GM23248 (cell line): ENCODE data around the gene IL13RA1. TPM values are rescaled to one million over a fixed set of nuclear protein-coding genes. Genes with fewer than 3 reads are reported as not detected.

Source experiments
- DNase-seq: peaks from one replicate; pipeline ENCODE4 v3.0.0-alpha.2; 2015
- H2AFZ ChIP-seq: fragments of 200-600 bp; sonication (generic); 2 replicates; pipeline ENCODE4 v1.6.1; 2016; ENCODE audit warnings: antibody characterized with exemption
- H3F3A ChIP-seq: fragments of 200-600 bp; sonication (generic); 2 replicates; pipeline ENCODE4 v1.6.1; 2016; ENCODE audit warnings: mild to moderate bottlenecking, antibody characterized with exemption, mixed run types; ENCODE audit not compliant: insufficient read depth
- H3K27ac ChIP-seq: fragments of 200-600 bp; sonication (generic); 2 replicates; pipeline ENCODE4 v1.5.1; 2016; ENCODE audit warnings: mild to moderate bottlenecking
- H3K27me3 ChIP-seq: fragments of 200-600 bp; sonication (generic); replicated peaks from 2 replicates; pipeline ENCODE4 v1.6.1; 2016; ENCODE audit warnings: mild to moderate bottlenecking; ENCODE audit not compliant: insufficient read depth
- H3K36me3 ChIP-seq: fragments of 200-600 bp; sonication (generic); 2 replicates; pipeline ENCODE4 v1.6.1; 2016; ENCODE audit warnings: low read depth, mild to moderate bottlenecking
- H3K4me1 ChIP-seq: fragments of 200-600 bp; sonication (generic); 2 replicates; pipeline ENCODE4 v1.6.1; 2016; ENCODE audit warnings: mild to moderate bottlenecking; ENCODE audit not compliant: insufficient read depth
- H3K4me2 ChIP-seq: fragments of 200-600 bp; sonication (generic); one replicate; pipeline ENCODE4 v1.6.1; 2016; ENCODE audit warnings: mild to moderate bottlenecking; ENCODE audit not compliant: unreplicated experiment
- H3K4me3 ChIP-seq: fragments of 200-600 bp; sonication (generic); 2 replicates; pipeline ENCODE4 v1.5.1; 2016; ENCODE audit warnings: mild to moderate bottlenecking
- H3K79me2 ChIP-seq: fragments of 200-600 bp; sonication (generic); 2 replicates; pipeline ENCODE4 v1.6.1; 2016; ENCODE audit warnings: mild to moderate bottlenecking; ENCODE audit not compliant: insufficient read depth
- H3K9ac ChIP-seq: fragments of 200-600 bp; sonication (generic); 2 replicates; pipeline ENCODE4 v1.6.1; 2016; ENCODE audit warnings: mild to moderate bottlenecking
- H3K9me2 ChIP-seq: fragments of 200-600 bp; sonication (generic); 2 replicates; pipeline ENCODE4 v1.6.1; 2016; ENCODE audit warnings: mixed run types, mild to moderate bottlenecking, moderate library complexity; ENCODE audit not compliant: insufficient read depth
- H3K9me3 ChIP-seq: fragments of 200-600 bp; sonication (generic); one replicate; pipeline ENCODE4 v1.6.1; 2017; ENCODE audit warnings: low read depth
- H4K20me1 ChIP-seq: fragments of 200-600 bp; sonication (generic); 2 replicates; pipeline ENCODE4 v1.6.0; 2016; ENCODE audit not compliant: insufficient read depth
- EZH2 ChIP-seq: fragments of 200-600 bp; sonication (generic); IDR thresholded peaks from 2 replicates; pipeline ENCODE4 v1.6.1; 2018; ENCODE audit warnings: antibody characterized with exemption, mild to moderate bottlenecking; ENCODE audit not compliant: insufficient read depth, poor library complexity, severe bottlenecking
- EZH2phosphoT487 ChIP-seq: fragments of 200-600 bp; sonication (generic); IDR thresholded peaks from 2 replicates; pipeline ENCODE4 v1.6.1; 2018; ENCODE audit warnings: antibody characterized with exemption, moderate library complexity, mild to moderate bottlenecking, low read depth; ENCODE audit not compliant: insufficient read depth
- WGBS, 2 experiments: methylation state at CpG; one replicate each; pipeline ENCODE4 v1.1.6; 2015 to 2017; ENCODE audit warnings: low lambda C conversion rate in 2 of 2, low coverage in 1 of 2; ENCODE audit errors: missing lambda C conversion rate in 2 of 2; 5-methylcytosine and 5-hydroxymethylcytosine counted together
- in situ Hi-C: fragments of 300-500 bp; cut with MboI; formaldehyde crosslinking; loops from 2 replicates; pipeline ENCODE4 v1.15.0; 2020
- polyA plus RNA-seq: library from polyadenylated mRNA; unstranded; fragments of >200 nt; fragmentation: Nextera tagmentation; extraction: Ambion mirVana; gene quantifications from 2 replicates; pipeline ENCODE4 v1.2.1, GENCODE V29; 2016
- total RNA-seq: library from RNA; depleted of rRNA; stranded (reverse); fragments of >200 nt; shearing (Covaris generic); gene quantifications from 2 replicates; pipeline ENCODE4 v1.2.3, GENCODE V29; 2014

IL13RA1 gene
- total and polyA plus RNA-seq, 2 experiments from 2014 or later, result 47.9 to 51.2 TPM

- no peaks in the 10 kb centered on the region for H3K27me3 ChIP-seq
These were observed 9.6 kb upstream of the IL13RA1 start for GRCh38 chrX:118717678-118718391.

GRCh38 chrX:118718737-118719136 lies 8.7 kb upstream of the IL13RA1 start:
- no peaks in the 10 kb centered on the region for H3F3A ChIP-seq
- no peaks in the 10 kb centered on the region for H3K9me3 ChIP-seq
- no peaks in the 10 kb centered on the region for H4K20me1 ChIP-seq
- H3K4me2 ChIP-seq, result no peak overlapping the region
- no peaks in the 10 kb centered on the region for H3K4me1 ChIP-seq
- H3K27me3 ChIP-seq, result no peaks in the 10 kb centered on the region
- no peaks in the 10 kb centered on the region for H3K36me3 ChIP-seq
- no peaks in the 10 kb centered on the region for H3K79me2 ChIP-seq
- no peaks in the 10 kb centered on the region for H3K9me2 ChIP-seq
- no peak overlapping the region for H2AFZ ChIP-seq
- WGBS, 2 experiments, result 88 to 98% methylated on average over 2 of the region's 2 CpGs
- in situ Hi-C loops, result no loop called here
- no peak overlapping the region for H3K4me3 ChIP-seq
- H3K27ac ChIP-seq, result no peak overlapping the region
- H3K9ac ChIP-seq, result no peak overlapping the region
- no peak for TF ChIP-seq EZH2
- TF ChIP-seq EZH2phosphoT487, result no peak
- DNase-seq, result no peak

More at GRCh38 chrX:118717678-118718391, 9.6 kb upstream of the IL13RA1 start:
- Histone ChIP-seq H3K36me3 (no peaks in the 10 kb centered on the region), H3K9me2 (no peaks in the 10 kb centered on the region), H2AFZ (no peak overlapping the region), H4K20me1 (no peaks in the 10 kb centered on the region), H3K27ac (no peak overlapping the region), H3K4me1 (no peaks in the 10 kb centered on the region), H3F3A (no peaks in the 10 kb centered on the region), H3K4me2 (no peak overlapping the region), H3K79me2 (no peaks in the 10 kb centered on the region), H3K9me3 (no peaks in the 10 kb centered on the region), H3K9ac (no peak overlapping the region), H3K4me3 (no peak overlapping the region)
- TF ChIP-seq EZH2, result no peak
- no peak for TF ChIP-seq EZH2phosphoT487
- 89% methylated on average over 7 to 11 of the region's 13 CpGs for WGBS, 2 experiments
- in situ Hi-C loops, result no loop called here
- DNase-seq, result no peak

DNA sequence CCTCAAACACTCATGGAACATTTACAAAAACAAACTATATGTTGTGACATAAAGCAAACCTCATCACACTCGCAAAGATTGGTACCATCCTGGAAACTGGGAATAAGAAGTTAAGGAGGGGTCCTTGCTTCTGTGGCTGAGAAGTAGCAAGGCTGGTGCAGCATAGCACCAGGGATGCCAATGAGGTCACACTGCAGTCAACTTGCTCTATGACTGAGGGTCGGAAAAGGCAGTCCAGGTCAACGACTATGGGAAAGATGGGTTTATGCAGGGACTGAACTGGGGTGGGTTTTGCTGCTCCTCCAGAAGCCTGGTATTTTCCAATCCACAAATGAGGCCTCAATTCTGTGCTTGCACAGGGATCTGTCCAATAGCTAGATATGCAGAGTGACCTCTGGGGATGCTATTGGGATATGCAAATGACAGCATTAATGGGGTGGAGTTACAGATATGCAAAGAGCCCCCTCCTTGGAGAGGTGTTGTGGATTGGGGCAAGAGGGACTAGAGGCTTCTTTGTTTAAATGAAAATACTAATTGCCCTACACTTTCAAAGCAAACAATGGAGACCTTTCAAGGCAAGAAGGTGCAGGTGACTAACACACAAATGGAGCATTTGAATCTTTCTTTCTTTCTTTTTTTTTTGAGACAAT lies 7.2 kb upstream of the IL13RA1 start:
- no peak for TF ChIP-seq EZH2phosphoT487
- DNase-seq, result no peak
- Histone ChIP-seq H3K4me1 (0 out of 2 replicates have a peak, but pooled peaks cover 1% of the 10 kb centered on the region), H3K27me3 (no peaks in the 10 kb centered on the region), H3K36me3 (no peaks in the 10 kb centered on the region), H3F3A (0 out of 2 replicates have a peak, but pooled peaks cover 1% of the 10 kb centered on the region), H4K20me1 (no peaks in the 10 kb centered on the region), H3K4me2 (no peak overlapping the region), H3K4me3 (no peak overlapping the region), H3K9ac (no peak overlapping the region), H3K79me2 (no peaks in the 10 kb centered on the region), H3K9me2 (no peaks in the 10 kb centered on the region), H2AFZ (no peak overlapping the region), H3K27ac (no peak overlapping the region), H3K9me3 (no peaks in the 10 kb centered on the region)
- WGBS, 2 experiments, result 64 to 78% methylated on average over 3 of the region's 3 CpGs
- in situ Hi-C loops, result no loop called here

DNA sequence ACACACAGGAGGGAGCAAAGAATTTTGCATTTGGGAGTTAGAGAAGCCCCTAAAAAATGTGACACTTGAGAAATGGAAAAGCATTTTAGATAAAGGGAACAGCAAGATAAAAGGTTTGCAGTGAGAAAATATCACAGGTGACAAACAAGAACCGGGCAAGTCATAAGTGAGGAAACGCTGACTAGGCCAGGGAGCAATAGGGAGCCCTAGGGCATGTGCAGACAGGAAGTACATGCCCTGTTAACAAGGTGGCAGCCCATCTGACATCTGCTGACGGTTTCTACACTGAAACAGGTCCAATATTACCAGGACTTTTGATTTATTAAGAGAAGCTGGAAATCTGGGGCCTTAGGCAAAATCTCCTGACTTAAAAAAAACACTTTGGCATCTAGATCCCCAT lies 4.0 kb upstream of the IL13RA1 start:
- no peaks in the 10 kb centered on the region for H3K9me2 ChIP-seq
- in situ Hi-C loops, result no loop called here
- no peaks in the 10 kb centered on the region for H4K20me1 ChIP-seq
- peaks cover 3% of the 10 kb centered on the region for H3K79me2 ChIP-seq
- no peak overlapping the region for H3K27ac ChIP-seq
- no peaks in the 10 kb centered on the region for H3K9me3 ChIP-seq
- H2AFZ ChIP-seq, result no peak overlapping the region
- no peak for DNase-seq
- H3F3A ChIP-seq, result peaks cover 11% of the 10 kb centered on the region; the same call in 1 of the 2 replicates
- no peaks in the 10 kb centered on the region for H3K36me3 ChIP-seq
- 94 to 95% methylated on average over 3 of the region's 3 CpGs for WGBS, 2 experiments
- no peaks in the 10 kb centered on the region for H3K27me3 ChIP-seq
- H3K4me1 ChIP-seq, result peaks cover 10% of the 10 kb centered on the region; the same call in 1 of the 2 replicates
- no peak overlapping the region for H3K4me3 ChIP-seq
- H3K9ac ChIP-seq, result no peak overlapping the region
- H3K4me2 ChIP-seq, result no peak overlapping the region
- TF ChIP-seq EZH2phosphoT487, result no peak
- no peak for TF ChIP-seq EZH2
